KBM-7 (cell line): ENCODE measurements around the gene HOMER1.
"Not testable (repeated sequence)": the region's sequence is repeated elsewhere in the genome, so short reads cannot be mapped to it uniquely, and the experiment has no call there.

ENCODE experiments used
- DNase-seq: peaks from one replicate; pipeline ENCODE4 v3.0.0-alpha.2; 2015
- in situ Hi-C: fragments of 300-500 bp; cut with MboI; formaldehyde crosslinking; loops from 2 replicates; pipeline ENCODE4 v1.14.3; 2020; ENCODE audit warnings: low sequenced_read_pairs, low pct_unique_long_range_greater_than_20kb, mixed read lengths

Gene HOMER1

DNA sequence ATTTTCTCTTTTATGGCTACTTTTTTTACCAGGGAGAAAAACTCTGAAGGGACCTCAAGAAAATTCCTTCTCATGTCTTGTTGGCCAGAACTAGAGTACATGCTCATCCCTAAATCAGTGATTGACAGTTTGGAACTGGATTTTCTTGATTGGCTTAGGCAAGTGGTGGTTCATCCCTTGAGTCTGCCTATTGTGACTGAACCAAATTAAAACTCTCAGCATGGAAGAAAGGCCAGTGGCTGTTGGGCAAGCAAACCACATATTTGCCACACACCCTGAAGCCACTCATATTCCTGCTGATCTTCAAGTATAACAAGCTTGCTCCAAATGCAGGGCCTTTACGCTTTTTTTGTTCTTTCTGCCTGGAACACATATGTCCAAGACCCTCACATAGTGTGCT, 7.2 kb upstream of the HOMER1 start:
- no peak for DNase-seq
- in situ Hi-C loops: no loop called here

DNA sequence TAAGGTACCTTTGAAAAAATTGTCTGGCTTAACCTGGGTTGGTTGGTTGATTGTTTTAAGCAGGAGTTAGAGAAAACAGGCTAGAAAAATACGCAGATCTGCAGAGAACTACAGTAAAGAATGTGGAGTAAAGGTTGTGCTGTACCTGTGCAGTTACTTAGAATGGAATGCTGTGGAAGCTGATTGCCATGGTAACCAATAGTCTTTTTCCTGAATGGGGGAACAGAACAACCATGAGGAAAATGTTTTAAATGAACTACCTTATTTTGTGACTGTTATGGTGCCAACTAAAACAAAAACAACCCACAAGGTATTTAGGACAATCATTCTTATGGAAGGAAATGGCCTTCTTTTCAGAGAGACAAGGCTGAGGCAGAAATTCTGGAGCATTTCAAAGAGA, 4.8 kb upstream of the HOMER1 start:
- in situ Hi-C loops: no loop called here
- no peak for DNase-seq

DNA sequence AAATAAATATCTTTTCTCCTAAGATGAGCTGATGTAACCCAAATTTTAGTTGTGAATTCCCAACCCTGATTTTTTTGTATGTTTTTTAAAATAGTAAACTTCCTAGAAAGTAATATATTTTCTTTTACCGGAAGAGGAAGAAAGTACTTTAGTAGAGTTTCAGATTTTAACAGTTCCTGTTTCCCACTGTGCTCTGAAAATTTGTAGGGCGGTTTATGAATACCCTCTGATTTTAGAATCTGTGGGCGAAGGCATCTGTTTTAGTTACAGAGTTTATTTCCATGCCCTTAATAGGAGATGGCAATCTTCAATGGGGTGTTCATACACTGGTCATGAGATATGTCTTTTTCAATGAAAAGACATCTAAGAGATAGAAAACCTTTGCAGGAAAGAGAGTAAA, 3.7 kb upstream of the HOMER1 start:
- in situ Hi-C loops: no loop called here
- DNase-seq: peak; percentile 35

DNA sequence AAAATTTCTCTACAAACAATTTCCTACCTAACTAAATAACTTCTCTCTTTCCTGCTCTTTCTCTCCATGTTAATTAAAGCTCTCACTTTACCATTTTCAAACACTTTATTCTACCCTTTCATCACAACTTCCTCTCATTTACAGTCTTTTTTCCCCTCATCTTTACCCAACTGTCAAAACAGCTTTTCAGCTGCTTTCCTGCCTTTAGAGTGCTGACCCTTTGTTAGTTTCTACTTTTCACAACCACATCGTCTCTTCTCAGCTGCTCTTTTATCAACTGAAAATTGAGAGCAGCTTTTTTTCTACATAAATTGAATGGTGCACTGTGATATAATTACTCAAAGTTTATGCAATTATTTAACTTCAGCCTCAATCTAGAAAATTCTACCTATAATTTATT, 3.1 kb upstream of the HOMER1 start:
- in situ Hi-C loops: no loop called here
- no peak for DNase-seq

DNA sequence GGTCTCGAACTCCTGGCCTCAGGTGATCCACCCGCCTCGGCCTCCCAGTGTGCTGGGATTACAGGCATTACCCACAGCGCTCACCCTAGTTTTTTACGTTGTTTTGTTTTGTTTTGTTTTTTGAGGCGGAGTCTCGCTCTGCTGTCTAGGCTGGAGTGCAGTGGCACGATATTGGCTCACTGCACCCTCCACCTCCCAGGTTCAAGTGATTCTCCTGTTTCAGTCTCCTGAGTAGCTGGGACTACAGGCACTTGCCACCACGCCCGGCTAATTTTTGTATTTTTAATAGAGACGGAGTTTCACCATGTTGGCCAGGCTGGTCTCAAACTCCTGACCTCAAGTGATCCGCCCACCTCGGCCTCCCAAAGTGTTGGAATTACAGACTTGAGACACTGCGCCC, 2.4 kb upstream of the HOMER1 start:
- in situ Hi-C loops, DNase-seq: not testable (repeated sequence)

DNA sequence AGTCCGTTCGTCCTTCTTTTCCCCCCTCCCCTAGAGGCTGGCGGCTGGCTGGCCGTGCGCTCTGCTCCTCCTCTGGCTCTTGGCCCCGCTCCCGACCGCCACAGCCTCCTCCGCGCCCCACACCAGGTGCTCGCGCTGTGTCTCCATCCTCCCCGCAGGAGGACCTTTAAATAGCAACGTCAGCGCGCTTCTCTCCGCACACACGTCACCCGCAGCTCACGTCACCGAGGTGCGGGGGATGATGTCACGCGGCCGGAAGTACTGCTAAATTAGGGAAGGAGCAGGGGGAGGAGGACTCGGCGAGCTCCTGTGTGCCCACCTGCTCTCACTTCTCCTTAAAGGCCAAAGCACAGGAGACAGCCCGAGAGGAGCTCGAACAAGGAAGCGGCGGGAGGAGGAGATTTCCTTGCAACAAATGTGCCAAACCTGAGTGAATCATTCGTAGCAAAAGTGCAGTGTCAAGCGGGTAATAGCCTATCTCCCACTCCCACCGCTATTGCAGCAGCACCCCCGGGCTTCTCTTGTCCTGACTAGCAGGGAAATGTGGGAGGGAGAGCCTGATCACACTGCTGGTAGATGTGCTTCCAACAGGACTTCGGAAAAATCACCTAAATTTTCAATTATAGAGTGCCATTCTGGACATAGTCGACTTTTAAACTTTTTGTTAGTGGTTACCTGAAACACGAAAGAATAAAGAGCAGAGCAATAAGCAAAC, 614 bp upstream of the HOMER1 start:
- DNase-seq: peak; percentile 98
- in situ Hi-C loops: no loop called here

DNA sequence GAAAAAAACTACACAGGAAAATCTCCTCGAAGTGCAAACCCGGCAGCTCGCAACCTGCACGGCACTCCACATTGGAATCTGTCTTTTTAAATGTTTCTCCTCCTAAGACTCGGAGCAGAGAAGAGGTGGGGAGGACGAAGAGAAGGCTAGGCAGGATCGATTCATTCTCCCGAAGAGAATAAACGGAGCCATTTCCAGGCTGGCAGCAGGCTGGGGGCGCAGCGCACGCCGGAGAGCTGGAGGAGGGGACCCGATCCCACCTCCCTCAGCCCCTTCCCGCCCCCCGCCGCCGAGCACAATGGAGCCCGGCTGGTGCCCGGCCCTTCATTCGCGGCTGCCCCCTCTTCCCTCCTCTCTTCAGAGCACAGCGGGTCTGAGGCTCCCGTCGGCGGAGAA, 628 bp downstream of the HOMER1 start:
- no peak for DNase-seq
- in situ Hi-C loops: no loop called here

DNA sequence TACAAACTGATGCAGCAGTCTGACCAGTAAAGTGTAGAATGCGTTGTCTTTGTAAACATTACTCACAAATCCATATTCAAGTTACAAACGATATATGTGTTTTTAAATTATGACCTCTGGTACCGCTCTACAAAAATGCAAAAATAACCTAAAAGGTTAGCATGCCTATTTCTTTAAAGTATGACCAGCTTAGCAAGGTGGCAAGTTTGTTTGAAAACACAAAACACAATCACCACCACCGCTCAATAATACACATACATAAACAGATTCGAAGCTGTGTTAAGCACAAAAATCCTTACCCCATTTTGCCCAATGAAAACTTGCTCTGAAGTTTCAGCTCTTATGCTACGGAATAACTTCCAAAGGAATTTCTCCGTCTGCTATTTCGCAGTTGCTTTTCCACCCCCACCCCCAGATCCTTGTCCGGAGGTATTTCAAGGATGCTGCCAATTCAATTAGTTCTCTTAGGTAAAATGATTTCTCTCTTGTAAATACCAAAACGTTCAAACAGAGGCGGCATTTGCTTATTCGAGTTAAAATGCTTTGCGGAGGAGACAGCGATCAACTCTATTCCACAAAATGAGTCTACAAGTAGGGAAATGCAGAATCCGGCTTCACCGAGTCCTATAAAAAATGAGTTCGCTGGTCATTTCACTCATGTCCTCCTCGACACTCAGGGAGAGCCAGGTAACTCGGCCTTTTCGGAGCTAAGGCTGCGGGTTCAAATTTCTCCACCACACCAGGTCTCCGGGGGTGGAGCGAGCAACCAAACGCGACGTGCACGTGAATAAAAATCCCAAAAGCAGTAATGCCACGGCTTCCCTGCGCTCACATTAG, 1.2 kb downstream of the HOMER1 start:
- DNase-seq: peak; percentile 48
- in situ Hi-C loops: no loop called here

DNA sequence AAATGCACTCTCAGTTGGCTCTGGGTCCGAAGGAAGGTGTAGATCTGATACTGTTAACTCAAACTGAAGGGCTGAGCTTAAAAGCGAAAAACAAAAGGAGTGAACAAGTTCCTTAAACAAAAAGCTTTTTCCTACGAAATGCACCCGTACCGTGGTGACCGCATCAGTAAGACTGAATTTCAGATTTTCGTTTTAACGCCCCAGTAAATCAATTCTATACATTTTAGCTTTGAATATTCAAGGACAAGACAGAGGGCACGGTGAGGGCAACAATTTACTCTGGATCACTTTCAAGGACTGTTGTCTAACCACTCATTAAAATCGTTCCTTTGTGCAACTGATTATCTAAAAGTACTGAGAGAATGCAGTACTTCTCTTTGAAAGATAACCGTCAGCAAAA, 1.9 kb downstream of the HOMER1 start:
- in situ Hi-C loops: no loop called here
- peak; percentile 32 for DNase-seq

DNA sequence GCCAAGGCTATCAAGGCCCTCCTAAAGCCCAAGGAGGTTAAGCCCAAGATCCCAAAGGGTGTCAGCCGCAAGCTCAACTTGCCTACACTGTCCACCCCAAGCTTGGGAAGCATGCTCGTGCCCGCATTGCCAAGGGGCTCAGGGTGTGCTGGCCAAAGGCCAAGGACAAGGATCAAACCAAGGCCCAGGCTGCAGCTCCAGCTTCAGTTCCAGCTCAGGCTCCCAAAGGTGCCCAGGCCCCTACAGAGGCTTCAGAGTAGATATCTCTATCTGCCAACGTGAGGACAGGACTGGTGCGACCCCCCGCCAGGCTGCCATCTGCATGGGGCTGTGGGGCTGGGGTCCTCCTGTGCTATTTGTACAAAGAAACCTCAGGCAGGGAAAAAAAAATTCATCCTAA, 3.3 kb downstream of the HOMER1 start:
- in situ Hi-C loops: no loop called here
- no peak for DNase-seq

DNA sequence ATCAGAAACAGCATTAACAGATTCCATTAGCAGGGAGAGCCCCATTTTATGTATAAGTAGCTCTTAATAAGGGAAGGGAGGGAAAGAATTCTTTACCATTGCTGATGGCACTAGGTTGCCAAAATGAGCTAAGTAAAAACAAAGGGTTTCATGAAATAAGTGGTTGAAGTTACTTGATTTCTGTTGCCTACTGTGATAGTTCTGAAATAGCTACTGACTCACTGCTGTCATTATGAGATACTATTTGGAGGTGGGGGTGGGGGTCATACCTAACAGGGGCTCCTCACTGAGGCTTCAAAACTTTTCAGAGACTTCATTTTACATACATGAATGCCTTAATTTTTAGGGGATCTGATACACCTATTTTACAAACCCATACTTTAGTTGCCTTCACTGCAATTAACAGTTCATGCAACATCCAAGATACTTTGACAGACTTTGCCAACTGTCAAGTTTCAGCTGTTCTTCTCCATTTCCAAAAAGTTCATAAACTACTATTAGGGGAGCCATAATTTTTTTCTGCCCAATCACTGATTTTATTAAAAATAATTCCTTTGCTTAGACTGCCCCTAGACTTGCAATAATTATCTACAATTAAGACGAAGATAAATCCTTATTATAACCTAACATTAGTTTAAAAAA, 4.6 kb downstream of the HOMER1 start:
- in situ Hi-C loops: no loop called here
- DNase-seq: no peak

DNA sequence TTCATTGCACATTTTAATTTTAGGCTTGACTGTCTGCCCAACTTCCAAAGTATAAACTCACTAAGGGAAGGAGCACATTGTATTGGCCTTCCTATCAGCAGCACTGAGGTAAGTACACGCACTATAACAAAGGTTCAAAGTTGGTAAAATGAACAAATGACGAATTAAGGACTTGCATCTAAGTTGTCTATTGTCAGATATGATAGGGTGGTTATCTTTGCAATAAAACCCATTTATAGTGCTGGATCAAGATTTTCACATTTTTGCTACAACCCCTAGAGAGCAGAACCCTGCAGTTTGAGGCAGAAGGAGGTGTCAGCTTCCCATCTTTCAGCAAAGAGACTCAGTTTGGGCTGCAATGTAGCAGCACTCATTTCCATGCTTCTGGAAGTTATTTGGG, 5.1 kb downstream of the HOMER1 start:
- in situ Hi-C loops: no loop called here
- DNase-seq: no peak

DNA sequence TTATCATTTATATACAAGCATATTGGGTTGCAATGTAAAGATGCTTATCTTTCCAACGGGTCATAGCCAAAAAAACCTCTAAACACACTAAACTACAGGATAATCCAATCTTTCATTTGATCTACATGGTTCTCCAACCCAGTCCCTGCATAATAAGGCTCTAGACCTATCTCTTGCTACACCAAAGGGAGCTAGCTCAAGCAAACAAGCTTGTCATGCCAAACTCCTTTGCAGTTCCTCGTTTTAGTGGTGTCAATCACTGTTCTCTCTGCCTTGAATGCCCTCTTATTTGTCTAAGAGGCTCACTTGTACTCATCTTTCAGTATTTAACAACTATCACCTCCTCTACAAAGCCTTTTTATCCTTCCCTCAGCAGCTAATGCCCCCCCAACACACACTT, 5.6 kb downstream of the HOMER1 start:
- DNase-seq: peak; percentile 69
- in situ Hi-C loops: no loop called here

DNA sequence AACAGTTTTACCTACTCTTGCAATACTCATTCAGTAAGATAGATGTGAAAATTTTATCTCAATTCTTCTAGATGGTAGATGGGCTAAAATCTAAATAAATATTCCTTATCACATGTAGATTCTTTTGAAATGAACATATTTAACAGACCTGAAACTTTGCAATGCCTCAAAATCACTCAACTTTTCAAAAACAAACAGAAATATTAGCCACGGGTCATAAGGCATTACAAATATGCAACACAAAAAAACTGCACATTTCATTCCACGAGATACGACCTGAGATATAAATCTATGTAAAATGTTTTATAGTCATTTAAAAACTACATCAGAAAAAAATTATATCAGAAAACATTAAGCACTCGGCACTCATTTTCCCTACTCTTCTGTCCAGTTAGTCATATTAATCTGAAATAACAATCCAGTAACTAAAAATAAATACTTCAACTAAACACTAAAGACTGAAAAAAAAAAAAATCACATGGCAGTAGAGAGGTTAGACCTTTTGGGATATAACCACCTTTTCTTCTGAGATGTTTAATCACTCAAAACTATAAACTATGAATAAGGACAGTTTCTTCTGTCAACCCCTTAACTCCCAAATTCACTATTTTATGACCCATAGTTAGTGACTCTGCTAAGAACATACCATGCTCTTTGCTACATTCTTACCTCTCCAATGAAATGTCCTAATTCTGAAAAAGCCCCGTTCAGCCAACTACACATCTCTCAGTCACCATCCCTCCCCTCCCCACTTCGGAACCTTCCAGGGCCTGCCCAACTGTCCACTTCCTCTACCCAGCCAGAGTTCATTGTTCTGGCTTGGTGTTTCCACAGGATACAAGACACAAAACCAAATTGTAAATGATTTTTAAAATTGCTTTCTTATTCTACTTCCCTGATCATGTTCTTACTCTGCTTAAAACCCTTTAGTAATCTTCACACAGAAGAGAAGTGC, 6.4 kb downstream of the HOMER1 start:
- in situ Hi-C loops: no loop called here
- peak; percentile 40 for DNase-seq

DNA sequence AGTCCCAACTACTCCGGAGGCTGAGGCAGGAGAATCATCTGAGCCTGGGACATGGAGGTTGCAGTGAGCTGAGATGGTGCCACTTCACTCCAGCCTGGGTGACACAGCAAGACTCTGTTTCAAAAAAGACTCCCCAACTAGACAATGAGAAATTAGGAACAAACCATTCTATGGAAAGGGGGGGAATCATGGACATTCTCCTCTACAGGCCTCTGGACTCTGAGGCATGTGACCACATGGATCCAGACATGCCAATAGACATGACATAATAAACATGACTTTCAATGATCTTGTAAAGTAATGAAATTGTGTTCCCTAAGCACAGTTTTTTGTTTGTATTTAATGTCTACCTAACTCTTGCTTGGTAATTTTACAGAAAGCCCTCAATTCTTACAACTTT, 8.8 kb downstream of the HOMER1 start:
- in situ Hi-C loops: no loop called here

DNA sequence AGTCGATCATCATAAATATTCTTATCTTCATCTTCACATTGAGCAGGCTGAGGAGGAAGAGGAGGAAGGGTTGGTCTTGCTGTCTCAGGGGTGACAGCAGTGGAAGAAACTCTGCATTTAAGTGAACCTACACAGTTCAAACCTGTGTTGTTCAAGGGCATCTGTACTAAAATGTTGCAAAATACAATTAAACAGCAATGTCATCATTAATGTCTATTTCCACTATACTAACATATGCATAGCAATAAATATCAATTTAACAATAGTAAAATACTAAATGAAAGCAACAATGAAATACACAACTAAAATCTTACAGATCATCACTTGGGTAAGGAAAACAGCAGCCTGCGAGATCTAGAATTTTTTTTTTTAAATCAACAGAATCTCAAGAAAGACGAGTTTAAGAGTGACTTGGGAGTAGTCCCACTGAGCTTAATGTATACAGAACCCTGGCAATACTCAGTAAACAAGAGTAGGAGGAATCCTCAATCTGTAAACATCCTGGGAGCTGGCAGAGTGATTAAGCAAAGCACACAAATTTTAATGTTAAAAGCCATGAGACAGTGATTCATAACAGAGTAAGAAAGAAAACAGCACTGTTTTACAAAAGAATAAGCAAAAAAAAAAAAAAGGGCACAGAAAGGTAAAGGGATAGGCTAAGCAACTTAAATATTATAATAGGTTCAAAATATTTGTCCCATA, 10.0 kb downstream of the HOMER1 start:
- in situ Hi-C loops: no loop called here
- DNase-seq: no peak

More for the DNA sequence above, 8.8 kb downstream of the HOMER1 start:
- DNase-seq: peak; percentile 28

DNA sequence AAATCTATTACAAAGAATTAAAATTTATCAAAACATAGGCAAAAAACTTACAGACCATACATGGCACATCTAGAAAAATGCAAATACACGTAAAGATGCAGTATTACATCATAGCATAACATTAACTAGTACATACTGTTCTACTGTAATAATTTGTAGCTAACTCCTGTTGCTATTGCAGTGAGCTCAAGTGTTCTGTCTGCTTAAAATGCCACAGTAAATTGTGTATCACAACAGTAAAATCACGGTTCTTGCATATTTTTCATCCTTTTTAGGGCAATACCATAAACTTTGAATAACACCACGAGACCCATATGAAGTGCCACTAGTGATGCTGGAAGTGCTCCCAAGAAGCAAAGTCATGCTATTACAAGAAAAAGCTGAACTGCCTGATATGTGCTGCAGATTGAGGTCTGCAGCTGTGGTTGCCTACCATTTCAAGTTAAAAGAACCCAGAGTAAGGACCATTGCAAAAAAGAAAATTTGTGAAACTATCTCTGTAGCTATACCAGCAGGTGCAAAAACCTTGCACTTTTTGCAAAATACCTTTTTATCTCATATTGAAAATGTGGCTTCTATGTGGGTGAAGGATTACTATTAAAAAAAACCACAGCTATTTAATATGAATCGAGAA, 14.2 kb downstream of the HOMER1 start:
- DNase-seq: no peak
- in situ Hi-C loops: no loop called here

DNA sequence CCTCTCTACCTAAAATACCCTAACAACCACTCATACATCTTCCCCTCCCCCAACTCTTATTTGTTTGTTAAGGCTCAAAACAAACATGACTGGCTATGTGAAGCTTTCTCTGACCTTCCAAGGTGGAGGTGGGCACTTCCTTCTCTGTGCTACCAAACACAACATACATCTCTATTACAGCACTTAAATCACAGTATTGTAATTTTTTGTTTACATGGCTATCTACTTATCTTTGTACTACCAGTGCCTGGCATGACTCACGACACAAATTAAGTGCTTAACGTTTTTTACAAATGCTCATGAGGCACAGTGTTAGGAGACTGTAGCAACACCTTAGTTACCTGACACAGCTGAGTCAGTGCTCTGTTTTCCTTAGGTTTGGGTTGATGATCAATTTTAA, 18.6 kb downstream of the HOMER1 start:
- in situ Hi-C loops: no loop called here

More for the DNA sequence above, 18.6 kb downstream of the HOMER1 start:
- DNase-seq: no peak
